DOHH2 (cell line): ENCODE results near the gene PEX5L.

Experiments used
- H3F3A ChIP-seq: fragments of 200-600 bp; sonication (generic), shearing (Covaris generic); 2 replicates; pipeline ENCODE4 v1.6.0; 2016; ENCODE audit warnings: antibody characterized with exemption, mild to moderate bottlenecking; ENCODE audit not compliant: control insufficient read depth, insufficient read depth
- H3K27ac ChIP-seq: fragments of 200-600 bp; sonication (generic); 2 replicates; pipeline ENCODE4 v1.5.1; 2014; ENCODE audit warnings: low read depth, mild to moderate bottlenecking, low read length, moderate library complexity
- H3K27me3 ChIP-seq: fragments of 200-600 bp; sonication (generic); 2 replicates; pipeline ENCODE4 v1.6.1; 2014; ENCODE audit warnings: mild to moderate bottlenecking, low read length, mixed read lengths; ENCODE audit not compliant: control insufficient read depth
- H3K36me3 ChIP-seq: fragments of 200-600 bp; sonication (generic); 2 replicates; pipeline ENCODE4 v1.6.1; 2014; ENCODE audit warnings: mild to moderate bottlenecking, low read length, moderate library complexity, mixed read lengths; ENCODE audit not compliant: control insufficient read depth
- H3K4me1 ChIP-seq: fragments of 200-600 bp; sonication (generic); 2 replicates; pipeline ENCODE4 v1.6.1; 2014; ENCODE audit warnings: mild to moderate bottlenecking, low read length, mixed read lengths; ENCODE audit not compliant: control insufficient read depth
- H3K4me2 ChIP-seq: fragments of 200-600 bp; sonication (generic); 2 replicates; pipeline ENCODE4 v1.6.0; 2014; ENCODE audit warnings: mild to moderate bottlenecking, low read length, moderate library complexity
- H3K4me3 ChIP-seq: fragments of 200-600 bp; sonication (generic); 2 replicates; pipeline ENCODE4 v1.5.1; 2014; ENCODE audit warnings: mild to moderate bottlenecking, low read length, mixed read lengths
- H3K79me2 ChIP-seq: fragments of 200-600 bp; sonication (generic); 2 replicates; pipeline ENCODE4 v1.6.1; 2014; ENCODE audit warnings: mild to moderate bottlenecking, low read length, mixed read lengths; ENCODE audit not compliant: control insufficient read depth
- H3K9me2 ChIP-seq: fragments of 200-600 bp; sonication (generic); replicated peaks from 2 replicates; pipeline ENCODE4 v1.6.1; 2014; ENCODE audit warnings: mild to moderate bottlenecking, low read length, mixed read lengths; ENCODE audit not compliant: control insufficient read depth
- H3K9me3 ChIP-seq: fragments of 200-600 bp; sonication (generic); 2 replicates; pipeline ENCODE4 v1.6.1; 2014; ENCODE audit warnings: antibody characterized with exemption, low read length, mixed read lengths; ENCODE audit not compliant: control insufficient read depth, insufficient read depth
- H4K20me1 ChIP-seq: fragments of 200-600 bp; sonication (generic); 2 replicates; pipeline ENCODE4 v1.6.0; 2014; ENCODE audit warnings: low read depth, mild to moderate bottlenecking, antibody characterized with exemption, low read length, moderate library complexity; ENCODE audit not compliant: control insufficient read depth, insufficient read depth
- CTCF ChIP-seq: fragments of 200-600 bp; sonication (generic); IDR thresholded peaks from one replicate; pipeline ENCODE4 v1.5.1; 2014; ENCODE audit warnings: antibody characterized with exemption, mild to moderate bottlenecking, low read depth, low read length; ENCODE audit not compliant: poor library complexity, severe bottlenecking
- EZH2phosphoT487 ChIP-seq: fragments of 200-600 bp; sonication (generic); IDR thresholded peaks from 2 replicates; pipeline ENCODE4 v1.6.1; 2017; ENCODE audit warnings: borderline replicate concordance, mild to moderate bottlenecking, antibody characterized with exemption, low read length, moderate library complexity, mixed read lengths

Gene PEX5L

DNA sequence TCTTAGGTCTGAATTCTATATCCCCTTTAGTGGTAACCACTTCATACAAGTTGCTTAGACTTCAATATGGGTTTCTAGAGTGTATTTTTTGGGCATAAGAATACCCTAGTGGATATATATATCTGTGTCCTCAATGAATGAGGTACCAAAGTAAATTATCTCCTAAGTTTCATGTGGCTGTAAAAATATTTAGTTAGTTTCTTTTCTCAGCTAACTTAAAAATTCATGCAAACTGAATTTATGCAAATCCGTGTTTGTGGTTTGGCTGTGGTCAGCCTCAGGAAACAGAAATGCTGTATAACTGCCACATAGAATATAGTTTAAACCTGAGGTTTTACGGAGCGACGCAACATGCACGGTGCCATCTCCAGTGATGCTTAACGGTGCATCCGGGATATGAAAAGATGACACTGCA, 80.3 kb downstream of the PEX5L start:
- Histone ChIP-seq H3K4me1 (peaks cover 58% of the 10 kb centered on the region), H4K20me1 (no peaks in the 10 kb centered on the region), H3K4me2 (peak overlapping the region; percentile 65), H3K4me3 (peak overlapping the region; percentile 46), H3K36me3 (no peaks in the 10 kb centered on the region), H3K27ac (peak overlapping the region; percentile 26; the same call in 1 of the 2 replicates), H3K9me3 (peaks cover 3% of the 10 kb centered on the region; the same call in 1 of the 2 replicates), H3K79me2 (no peaks in the 10 kb centered on the region), H3K27me3 (peaks cover 78% of the 10 kb centered on the region), H3K9me2 (no peaks in the 10 kb centered on the region), H3F3A (peaks cover 6% of the 10 kb centered on the region; the same call in 1 of the 2 replicates)
- TF ChIP-seq CTCF (no peak), EZH2phosphoT487 (peak; percentile 93; the same call in 1 of the 2 replicates)

DNA sequence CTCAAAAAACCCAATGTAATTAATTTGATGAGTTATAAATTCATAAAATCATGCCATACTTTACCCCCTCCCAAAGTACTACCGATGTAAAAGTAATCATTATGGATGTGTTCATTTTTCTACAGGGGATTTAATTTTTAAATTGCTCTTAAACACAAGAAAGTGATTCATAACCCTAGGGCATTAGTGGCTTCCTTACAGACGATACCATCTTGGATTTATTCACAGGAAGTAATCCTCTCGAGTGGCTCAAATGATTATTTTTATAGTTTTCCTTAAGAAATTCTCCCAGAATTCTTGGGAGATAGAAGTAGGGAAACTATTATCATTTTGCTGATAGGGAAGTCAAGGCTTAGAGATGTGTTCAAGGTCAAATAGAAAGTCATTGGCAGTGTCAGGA, 80.9 kb downstream of the PEX5L start:
- Histone ChIP-seq H3K27ac (no peak overlapping the region), H3K4me1 (peaks cover 52% of the 10 kb centered on the region), H3K4me2 (peak overlapping the region; percentile 65), H3K36me3 (no peaks in the 10 kb centered on the region), H3F3A (peaks cover 4% of the 10 kb centered on the region; the same call in 1 of the 2 replicates), H3K27me3 (peaks cover 78% of the 10 kb centered on the region), H4K20me1 (no peaks in the 10 kb centered on the region), H3K4me3 (peak overlapping the region; percentile 46), H3K9me3 (peaks cover 3% of the 10 kb centered on the region; the same call in 1 of the 2 replicates), H3K79me2 (no peaks in the 10 kb centered on the region), H3K9me2 (no peaks in the 10 kb centered on the region)
- TF ChIP-seq CTCF: no peak
- TF ChIP-seq EZH2phosphoT487: no peak

GRCh38 chr3:179955286-179955685, 81.5 kb downstream of the PEX5L start:
- Histone ChIP-seq H3K27ac (no peak overlapping the region), H3K4me3 (no peak overlapping the region), H3K4me2 (no peak overlapping the region), H3K79me2 (no peaks in the 10 kb centered on the region), H3K9me3 (peaks cover 3% of the 10 kb centered on the region; the same call in 1 of the 2 replicates), H3K27me3 (peaks cover 77% of the 10 kb centered on the region), H3K4me1 (peaks cover 47% of the 10 kb centered on the region), H3F3A (peaks cover 4% of the 10 kb centered on the region; the same call in 1 of the 2 replicates), H3K36me3 (no peaks in the 10 kb centered on the region), H3K9me2 (no peaks in the 10 kb centered on the region), H4K20me1 (no peaks in the 10 kb centered on the region)
- TF ChIP-seq CTCF (no peak), EZH2phosphoT487 (no peak)
